ENCODE measurements around the gene INKA2.

INKA2 gene

DNA sequence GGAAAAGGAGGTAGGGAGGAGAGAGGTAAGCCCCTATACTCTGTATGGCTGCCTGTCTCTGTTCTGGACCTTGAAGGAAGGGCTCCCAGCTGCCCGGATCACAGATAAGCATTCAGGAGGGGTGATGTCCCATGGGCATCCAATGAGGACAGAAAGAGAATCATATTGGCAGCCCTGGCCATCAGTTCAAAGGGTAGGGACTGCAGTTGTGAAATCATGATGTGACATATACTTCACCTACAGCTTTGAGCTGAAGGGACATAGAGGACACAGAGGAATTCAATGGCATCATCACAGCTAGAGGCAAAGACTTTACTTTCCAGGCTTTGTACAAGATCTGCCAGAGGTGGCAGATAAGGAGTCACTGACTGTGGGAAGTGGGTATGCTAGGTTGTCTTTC, 38.1 kb upstream of the INKA2 start:
- TF ChIP-seq, protein P1, sequence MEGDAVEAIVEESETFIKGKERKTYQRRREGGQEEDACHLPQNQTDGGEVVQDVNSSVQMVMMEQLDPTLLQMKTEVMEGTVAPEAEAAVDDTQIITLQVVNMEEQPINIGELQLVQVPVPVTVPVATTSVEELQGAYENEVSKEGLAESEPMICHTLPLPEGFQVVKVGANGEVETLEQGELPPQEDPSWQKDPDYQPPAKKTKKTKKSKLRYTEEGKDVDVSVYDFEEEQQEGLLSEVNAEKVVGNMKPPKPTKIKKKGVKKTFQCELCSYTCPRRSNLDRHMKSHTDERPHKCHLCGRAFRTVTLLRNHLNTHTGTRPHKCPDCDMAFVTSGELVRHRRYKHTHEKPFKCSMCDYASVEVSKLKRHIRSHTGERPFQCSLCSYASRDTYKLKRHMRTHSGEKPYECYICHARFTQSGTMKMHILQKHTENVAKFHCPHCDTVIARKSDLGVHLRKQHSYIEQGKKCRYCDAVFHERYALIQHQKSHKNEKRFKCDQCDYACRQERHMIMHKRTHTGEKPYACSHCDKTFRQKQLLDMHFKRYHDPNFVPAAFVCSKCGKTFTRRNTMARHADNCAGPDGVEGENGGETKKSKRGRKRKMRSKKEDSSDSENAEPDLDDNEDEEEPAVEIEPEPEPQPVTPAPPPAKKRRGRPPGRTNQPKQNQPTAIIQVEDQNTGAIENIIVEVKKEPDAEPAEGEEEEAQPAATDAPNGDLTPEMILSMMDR (IDR thresholded peaks at IDR 0.05; ENCODE audit: low read depth, low read length, missing control alignments): no peak
- no peak for DNase-seq (ENCODE audit: extremely low read depth, low read depth)
- H3K4me3 ChIP-seq (replicated peaks; ENCODE audit: low read depth, low read length): no peak overlapping the region

DNA sequence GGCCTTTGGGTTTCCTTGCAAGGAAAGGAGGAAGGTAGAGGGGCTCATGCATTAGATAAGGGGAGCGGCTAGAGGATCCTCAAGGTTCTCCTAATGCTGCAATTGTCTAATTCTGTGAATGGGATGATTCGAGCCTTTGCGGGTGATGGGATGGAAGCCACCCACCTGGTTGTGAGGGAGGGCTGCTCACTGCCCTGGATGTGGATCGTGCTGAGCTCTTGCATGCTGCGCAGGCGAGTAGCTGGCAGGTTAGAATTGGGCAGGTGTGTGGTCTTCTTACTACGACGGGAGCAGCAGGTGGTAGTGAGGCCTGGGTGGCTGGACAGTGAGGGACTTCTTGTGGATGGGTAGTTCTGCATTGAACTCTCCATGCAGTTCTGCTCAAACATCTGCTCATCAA, 37.7 kb upstream of the INKA2 start:
- DNase-seq (ENCODE audit: extremely low read depth, low read depth): no peak
- H3K4me3 ChIP-seq (replicated peaks; ENCODE audit: low read depth, low read length): no peak overlapping the region
- TF ChIP-seq, protein P1 (IDR thresholded peaks at IDR 0.05; ENCODE audit: low read depth, low read length, missing control alignments): no peak

DNA sequence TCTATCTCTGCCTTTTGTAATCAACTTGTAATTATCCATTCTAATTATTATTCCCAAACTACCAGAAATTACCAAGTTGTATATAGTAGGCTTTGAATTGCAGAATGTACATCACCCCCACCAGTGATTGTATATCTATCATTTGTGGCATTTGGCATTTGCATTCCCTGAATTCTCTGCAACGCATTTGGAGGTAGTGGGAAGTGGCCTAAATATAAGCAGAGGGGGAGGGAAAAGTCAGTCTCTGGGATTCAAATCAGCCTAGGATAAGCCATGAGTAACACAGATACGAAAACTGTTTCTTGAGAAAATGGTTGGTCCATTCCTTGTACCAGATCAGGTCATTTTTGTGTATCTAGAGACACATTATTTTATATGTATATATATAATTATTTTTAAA, 37.2 kb upstream of the INKA2 start:
- no peak overlapping the region for H3K4me3 ChIP-seq (replicated peaks; ENCODE audit: low read depth, low read length)
- no peak for DNase-seq (ENCODE audit: extremely low read depth, low read depth)
- TF ChIP-seq, protein P1 (IDR thresholded peaks at IDR 0.05; ENCODE audit: low read depth, low read length, missing control alignments): no peak

DNA sequence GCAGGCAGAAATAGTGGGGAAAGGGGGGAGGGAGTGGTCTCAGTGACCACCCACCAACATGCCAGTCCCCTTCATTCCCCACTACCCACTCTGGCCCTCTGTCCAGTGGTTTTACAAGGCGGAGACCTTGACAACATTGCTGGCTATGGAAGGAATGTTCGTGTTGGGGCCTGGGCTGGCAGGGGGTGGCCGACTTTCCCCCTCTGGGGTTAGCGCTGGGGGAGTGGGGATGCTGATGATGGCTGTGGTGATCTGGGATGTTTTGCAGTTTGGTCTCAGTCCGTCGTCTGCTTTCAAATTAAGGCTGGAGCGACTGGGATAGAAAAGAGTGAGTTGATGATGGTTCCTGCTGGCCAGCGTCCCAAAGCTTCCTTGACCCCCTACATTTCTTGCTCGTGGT, 36.8 kb upstream of the INKA2 start:
- TF ChIP-seq, protein P1 (IDR thresholded peaks at IDR 0.05; ENCODE audit: low read depth, low read length, missing control alignments): no peak
- DNase-seq (ENCODE audit: extremely low read depth, low read depth): no peak

DNA sequence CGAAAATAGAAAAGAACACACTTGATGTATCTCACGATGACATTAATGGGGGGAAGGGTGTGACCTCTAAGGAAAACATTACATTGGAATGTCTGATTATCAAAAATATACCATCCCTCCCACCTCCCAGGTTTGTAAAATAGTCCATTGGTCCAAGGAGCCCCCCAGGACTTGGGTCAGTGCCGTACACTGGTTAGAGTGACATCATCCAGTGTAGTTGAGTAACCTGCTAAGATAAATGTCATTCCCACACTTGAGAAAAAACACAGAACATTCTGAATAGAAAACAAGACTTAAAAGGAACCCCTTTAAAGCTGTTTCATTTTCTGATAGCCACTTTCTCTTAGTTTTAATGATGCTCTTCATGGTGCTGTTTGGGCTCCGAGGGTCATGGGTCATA, 31.7 kb upstream of the INKA2 start:
- TF ChIP-seq, protein P1 (IDR thresholded peaks at IDR 0.05; ENCODE audit: low read depth, low read length, missing control alignments): no peak
- no peak for DNase-seq (ENCODE audit: extremely low read depth, low read depth)

More for the DNA sequence above, 36.8 kb upstream of the INKA2 start:
- H3K4me3 ChIP-seq (replicated peaks; ENCODE audit: low read depth, low read length): no peak overlapping the region

DNA sequence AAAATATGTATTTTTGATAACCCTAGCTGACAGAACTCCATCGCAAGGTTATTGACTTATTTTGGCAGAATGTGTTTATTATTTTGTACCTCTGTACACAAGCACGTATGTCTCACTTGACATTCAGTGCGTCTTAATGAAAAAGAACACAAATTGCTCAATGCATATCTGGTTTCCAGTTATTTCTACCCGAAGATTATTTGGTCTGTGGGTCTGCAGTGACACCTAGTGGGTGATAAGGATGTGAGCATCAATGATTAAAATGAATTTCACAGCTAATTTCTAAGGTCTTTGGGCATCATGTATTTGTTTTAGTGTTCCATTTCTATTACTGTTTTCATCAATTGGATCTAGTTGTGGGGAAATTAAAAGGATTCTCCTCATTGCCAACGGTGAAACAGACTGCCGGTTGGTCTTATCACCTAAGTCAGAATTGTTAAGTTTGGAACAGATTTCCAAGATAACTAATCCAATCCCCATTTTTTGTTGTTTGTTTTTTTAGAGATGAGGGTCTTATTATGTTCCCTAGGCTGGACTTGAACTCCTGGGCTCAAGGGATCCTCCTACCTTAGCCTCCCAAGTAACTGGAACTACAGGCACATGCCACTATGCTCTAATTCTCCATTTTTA, 30.4 kb upstream of the INKA2 start:
- no peak overlapping the region for H3K4me3 ChIP-seq (replicated peaks; ENCODE audit: low read depth, low read length)
- peak; percentile 48 for DNase-seq (ENCODE audit: extremely low read depth, low read depth)

More for the DNA sequence above, 31.7 kb upstream of the INKA2 start:
- H3K4me3 ChIP-seq (replicated peaks; ENCODE audit: low read depth, low read length): no peak overlapping the region

More for the DNA sequence above, 30.4 kb upstream of the INKA2 start:
- TF ChIP-seq, protein P1 (IDR thresholded peaks at IDR 0.05; ENCODE audit: low read depth, low read length, missing control alignments): peak; percentile 62
